HG02610 (cell line): ENCODE data around the gene LYRM1.
"Not testable (repeated sequence)": the region's sequence is repeated elsewhere in the genome, so short reads cannot be mapped to it uniquely, and the experiment has no call there.

Source experiments
- ATAC-seq: cut with Tn5 transposase; IDR thresholded peaks from one replicate; pipeline ENCODE4 v1.9.1; 2021; ENCODE audit warnings: mild to moderate bottlenecking, moderate library complexity; ENCODE audit not compliant: unreplicated experiment

LYRM1 gene

DNA sequence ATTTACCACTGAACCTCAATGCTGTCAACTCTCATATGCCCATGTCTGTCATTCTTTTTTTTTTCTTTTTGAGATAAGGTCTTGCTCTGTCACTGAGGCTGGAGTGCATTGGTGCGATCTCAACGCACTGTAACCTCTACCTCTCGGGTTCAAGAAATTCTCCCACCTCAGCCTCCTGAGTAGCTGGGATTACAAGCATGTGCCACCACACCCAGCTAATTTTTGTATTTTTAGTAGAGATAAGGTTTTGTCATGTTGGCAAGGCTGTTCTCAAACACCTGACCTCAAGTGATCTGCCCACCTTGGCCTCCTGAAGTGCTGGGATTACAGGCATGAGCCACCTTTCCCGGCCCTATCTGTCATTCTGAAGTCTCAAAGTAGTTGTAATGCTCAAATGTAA, 72.6 kb downstream of the LYRM1 start:
- not testable (repeated sequence) for ATAC-seq
